Ecto neural progenitor cell (in vitro differentiated cells): ENCODE data around the gene SHE.

Experiments
- DNase-seq: peaks from one replicate; pipeline ENCODE4 v3.0.0-alpha.2; 2018; ENCODE audit warnings: low spot score

SHE gene

DNA sequence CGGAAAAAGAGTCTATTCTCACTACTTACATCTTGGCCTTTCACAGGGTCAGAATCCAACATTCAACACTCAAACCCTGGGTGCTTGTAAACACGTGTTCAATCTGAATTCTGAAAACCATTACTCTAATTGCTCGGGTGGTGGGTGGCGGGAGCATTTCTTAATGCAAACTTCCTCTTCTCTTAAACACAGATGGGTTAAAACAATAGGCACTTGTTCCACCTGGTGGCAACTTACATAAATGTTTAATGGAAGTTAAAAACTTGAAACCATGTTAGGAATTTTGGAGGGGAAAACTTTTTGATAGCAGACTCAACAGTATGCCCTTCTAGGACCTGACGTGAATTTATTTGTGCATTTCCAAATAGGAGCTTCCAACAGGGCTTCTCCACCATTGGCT lies 23.6 kb downstream of the SHE start:
- DNase-seq = no peak

DNA sequence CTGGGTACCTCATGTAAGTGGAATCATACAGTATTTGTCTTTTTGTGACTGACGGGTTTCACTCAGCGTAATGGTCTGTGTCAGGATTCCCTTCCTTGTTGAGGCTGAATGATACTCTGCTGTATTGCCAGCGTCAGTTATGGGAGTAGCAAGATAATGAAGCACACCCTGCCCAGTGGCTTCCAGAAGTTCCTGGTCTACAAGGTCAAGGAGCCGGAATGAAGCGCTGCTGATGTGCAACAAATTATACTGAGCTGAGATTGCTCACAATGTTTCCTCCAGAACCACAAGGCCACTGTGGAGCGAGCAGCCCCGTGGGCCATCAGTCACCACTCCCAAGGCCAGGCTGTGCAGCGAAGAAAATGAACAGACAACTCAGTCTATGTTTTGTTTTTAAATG lies 24.2 kb downstream of the SHE start:
- DNase-seq = no peak

DNA sequence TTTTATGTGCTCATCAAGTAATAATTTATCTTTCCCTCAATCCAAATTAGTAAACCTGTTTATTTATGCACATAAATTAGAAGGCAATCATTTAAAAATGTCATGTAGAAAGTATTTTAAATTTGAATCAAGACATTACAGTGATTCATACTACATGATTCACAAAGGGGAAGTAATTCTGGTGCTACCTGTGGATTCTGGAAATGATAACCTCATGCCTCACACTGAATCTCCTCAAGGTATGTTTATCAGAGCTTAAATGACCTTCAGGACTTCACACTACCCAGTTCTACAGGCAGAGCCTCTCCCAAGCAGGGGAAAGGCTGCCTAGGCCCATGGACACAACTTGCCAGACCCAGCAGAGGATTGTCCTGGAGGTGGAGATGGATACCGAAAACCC lies 25.4 kb downstream of the SHE start:
- DNase-seq = no peak

DNA sequence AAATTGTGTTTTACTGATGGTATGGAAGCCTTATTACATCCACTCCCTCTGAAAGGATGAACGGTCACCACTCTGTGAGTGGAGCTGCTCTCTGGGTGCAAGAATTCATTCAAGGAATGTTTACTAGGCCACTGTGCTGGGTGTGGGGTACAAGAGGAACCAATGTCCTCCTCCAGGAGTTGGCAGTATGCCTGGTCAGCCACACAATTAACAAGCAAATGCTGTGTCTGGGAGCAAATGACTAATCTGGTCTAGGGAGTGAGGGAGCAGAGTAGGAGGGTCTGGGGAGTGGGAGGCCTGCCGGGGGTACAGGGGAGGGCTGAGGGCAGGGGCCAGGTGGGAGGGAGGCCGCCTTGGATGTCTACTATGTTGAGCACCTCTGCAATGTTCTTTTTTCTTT lies 27.4 kb downstream of the SHE start:
- DNase-seq = no peak

DNA sequence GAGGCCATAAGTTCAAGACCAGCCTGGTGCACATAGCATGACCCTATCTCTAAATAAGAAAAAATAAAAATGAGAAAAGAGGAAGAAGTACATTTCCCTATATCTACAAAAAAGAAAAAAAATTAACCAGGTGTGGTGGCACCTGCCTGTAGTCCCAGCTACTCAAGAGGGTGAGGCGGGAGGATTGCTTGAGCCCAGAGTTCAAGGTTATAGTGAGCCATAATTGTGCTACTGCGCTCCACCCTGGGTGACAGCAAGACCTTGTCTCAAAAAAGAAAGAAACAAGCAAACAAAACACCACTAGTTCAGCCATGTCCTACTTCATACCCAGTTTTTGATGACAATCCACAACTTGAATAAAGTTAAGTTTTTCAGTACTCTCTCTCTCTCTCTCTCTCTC lies 30.9 kb downstream of the SHE start:
- no peak for DNase-seq

DNA sequence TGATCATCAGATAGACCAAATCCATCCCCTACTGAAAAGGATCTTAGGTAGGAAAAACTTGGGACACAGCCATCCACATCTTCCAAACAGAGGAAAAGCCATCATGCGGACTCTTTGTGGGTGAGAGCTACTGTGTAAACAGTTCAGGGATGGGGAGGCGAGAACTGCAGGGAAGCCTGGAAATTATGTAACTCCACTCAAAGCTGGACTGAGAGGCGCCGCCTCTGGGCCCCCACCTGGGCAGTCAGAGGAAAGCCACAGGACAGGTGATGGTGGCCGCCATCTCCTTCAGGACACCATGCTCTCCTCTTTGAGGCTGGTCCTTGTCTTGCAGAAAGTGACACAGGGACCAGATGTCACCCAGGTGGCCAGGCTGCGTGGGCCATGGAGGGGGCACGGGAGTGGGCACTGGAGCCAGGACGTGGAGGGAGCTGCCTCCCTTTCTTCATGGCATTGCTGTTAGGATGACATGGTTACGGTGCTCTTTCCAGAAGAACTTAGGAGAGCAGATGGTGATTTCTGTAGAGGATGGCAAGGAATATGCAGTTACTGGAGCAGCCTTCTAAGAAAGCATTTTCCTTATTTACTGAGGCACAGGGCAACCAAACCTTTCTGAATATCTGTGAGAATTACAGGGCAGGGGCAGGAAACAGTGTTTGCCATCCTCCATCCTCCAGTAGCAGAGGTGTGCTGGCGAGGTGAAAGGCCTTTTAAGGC lies 32.2 kb downstream of the SHE start:
- DNase-seq = no peak

DNA sequence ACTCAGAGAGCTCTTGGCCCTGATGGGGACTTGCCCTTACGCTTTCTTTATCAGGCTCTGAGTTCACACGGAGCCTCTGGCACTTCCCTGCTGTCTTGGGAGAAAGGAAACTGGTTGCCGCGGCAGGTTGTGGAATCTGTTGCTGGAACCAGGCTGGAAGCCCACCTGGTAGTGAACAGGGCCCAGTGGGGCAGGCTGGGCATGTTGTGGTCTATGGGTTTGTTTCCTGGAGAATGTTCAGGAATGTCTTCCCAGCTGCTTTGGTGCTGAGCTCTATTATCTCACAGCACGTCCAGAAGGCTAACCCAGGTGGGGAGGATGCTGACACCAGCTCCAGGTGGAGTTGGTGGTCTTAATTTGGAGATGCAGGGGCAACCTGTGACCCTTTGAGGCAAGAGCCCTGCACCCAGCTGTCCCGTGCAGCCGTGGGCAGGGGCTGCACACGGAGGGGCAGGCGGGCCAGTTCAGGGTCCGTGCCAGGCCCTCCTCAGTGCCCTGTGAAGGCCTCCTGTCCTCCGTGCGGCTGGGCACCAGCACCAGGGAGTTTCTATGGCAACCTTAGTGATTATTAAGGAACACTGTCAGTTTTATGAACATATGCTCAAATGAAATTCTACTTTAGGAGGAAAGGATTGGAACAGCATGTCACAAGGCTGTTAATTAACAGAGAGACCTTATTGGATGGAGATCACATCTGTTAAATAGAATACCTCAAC lies 33.5 kb downstream of the SHE start:
- DNase-seq = no peak

DNA sequence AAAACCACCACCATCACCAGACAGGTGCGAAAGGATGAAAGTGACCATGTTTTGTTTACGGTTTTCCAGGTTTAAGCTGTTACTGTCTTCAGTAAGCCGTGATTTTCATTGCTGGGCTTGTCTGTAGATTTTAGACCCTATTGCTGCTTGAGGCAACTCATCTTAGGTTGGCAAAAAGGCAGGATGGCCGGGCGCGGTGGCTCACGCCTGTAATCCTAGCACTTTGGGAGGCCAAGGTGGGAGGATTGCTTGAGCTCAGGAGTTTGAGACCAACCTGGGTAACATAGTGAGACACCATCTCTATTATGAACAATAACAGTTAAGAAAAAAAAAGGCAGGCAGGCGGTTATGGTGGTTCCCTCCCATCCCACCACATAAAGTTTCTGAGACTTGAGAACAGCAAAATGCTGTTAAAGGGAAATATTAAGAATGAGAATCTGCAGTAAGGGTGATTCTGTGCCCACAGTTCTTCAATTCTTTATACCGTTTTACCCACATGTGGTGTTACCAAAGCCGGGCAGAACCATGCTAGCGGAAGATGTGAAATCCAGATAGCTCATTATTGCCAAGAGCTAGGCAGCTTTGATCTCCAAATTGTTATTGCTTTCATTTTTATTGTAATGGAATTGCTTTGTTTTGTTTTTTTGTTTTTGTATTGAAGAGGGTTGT lies 34.6 kb downstream of the SHE start:
- no peak for DNase-seq

DNA sequence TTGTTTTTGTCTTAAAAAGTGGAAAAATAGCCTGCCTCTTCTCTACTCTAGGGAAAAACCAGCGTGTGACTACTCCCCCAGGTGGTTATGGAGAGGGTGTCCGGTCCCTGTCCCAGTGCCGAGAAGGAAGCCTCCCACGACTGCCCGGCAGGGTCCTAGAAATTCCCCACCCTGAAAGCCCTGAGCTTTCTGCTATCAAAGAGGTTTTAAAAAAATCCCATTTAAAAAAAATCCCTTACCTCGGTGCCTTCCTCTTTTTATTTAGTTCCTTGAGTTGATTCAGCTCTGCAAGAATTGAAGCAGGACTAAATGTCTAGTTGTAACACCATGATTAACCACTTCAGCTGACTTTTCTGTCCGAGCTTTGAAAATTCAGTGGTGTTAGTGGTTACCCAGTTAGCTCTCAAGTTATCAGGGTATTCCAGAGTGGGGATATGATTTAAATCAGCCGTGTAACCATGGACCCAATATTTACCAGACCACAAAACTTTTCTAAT lies 35.2 kb downstream of the SHE start:
- DNase-seq = no peak

DNA sequence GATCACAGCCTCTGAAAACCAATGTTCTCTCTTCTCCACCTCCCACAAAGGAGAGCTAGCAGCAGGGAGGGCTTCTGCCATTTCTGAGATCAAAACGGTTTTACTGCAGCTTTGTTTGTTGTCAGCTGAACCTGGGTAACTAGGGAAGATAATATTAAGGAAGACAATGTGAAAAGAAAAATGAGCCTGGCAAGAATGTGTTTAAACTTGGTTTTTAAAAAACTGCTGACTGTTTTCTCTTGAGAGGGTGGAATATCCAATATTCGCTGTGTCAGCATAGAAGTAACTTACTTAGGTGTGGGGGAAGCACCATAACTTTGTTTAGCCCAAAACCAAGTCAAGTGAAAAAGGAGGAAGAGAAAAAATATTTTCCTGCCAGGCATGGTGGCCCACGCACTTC lies 36.0 kb downstream of the SHE start:
- no peak for DNase-seq

DNA sequence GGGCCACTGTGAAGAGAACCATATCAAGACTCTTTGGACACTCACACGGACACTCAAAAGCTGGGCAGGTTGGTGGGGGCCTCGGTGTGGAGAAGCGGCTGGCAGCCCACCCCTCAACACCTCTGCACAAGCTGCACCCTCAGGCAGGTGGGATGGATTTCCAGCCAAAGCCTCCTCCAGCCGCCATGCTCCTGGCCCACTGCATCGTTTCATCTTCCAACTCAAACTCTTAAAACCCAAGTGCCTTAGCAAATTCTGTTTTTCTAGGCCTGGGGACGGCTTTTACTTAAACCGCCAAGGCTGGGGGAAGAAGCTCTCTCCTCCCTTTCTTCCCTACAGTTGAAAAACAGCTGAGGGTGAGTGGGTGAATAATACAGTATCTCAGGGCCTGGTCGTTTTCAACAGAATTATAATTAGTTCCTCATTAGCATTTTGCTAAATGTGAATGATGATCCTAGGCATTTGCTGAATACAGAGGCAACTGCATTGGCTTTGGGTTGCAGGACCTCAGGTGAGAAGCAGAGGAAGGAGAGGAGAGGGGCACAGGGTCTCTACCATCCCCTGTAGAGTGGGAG lies 36.5 kb downstream of the SHE start:
- no peak for DNase-seq

DNA sequence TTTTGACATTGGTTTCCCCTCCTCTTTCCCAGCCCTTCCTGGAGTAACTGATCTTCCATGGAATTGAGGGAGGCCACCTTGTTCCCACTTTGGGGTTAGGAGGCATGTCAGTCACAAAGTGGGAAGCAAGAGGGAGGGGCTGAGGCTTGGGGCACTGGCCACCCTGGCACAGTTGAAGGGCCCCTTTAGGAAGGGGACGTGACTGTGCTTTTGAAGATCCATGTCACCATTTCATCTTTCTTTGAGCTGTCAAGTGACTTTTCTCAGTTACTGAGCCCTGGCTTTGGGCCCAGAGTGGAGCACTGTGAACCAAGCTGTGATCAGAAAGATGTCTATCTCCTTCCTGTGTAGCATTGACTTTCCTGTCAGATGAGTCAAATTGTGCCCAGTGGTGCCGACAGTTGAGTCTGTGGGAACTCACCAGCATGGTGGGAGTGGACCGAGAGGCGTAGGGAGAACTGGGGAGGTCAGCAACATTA lies 38.7 kb downstream of the SHE start:
- no peak for DNase-seq

DNA sequence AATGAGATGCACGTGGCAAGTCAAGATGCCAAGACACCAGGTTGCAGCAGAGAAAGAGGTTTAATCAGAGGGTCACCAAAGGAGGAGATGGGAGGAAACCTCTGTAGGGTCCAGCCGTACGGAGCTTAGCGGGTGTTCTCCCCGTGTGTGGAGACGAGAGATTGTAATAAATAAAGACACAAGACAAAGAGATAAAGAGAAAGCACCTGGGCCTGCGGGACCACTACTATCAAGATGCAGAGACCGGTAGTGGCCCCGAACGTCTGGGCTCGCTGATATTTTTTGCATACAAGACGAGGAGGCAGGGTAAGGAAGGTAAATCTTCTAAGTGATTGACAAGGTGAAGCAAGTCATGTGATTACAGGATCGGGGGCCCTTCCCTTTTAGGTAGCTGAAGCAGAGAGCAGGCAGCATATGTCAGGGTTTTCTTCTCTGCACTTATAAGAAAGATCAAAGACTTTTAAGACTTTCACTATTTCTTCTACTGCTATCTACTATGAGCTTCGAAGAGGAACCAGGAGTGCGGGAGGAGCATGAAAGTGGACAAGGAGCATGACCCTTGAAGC lies 41.4 kb downstream of the SHE start:
- no peak for DNase-seq

DNA sequence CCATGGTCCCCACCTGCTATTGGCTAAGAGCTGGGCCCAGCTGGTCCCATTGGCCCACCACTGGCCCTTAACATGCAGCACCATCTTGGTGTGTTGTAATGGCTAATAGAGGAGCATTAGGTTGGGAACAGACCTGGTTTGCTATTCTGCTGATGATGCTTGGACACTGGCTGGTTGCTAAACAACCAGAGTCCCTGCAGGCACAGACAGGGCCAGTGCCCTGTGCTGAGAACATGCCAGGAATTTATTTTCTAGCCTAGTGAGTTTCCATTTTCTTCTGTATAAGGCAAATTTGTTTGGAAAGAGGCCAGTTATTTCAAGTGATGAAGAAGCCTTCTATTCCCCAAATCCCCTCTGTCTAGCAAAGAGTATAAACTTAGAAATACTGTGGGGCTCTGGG lies 43.1 kb downstream of the SHE start:
- no peak for DNase-seq

DNA sequence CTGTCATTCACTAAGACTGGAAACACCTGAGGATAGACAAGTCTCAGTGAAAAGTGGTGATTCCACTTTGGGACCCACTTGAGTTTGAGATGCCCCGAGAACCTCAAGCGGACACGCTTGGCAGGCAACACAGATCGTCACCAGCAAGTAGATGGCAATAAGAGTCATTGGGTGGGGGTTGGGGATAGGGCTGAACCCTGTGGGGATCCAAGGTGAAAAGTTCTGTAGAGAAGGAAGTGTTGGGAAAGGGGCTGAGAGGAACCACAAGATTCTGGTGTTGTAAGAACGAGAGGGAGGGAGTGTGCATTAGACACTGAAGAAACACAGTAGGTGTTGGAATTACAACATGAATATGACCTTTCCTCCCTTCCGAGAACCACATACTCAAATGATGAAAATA lies 45.6 kb downstream of the SHE start:
- no peak for DNase-seq

DNA sequence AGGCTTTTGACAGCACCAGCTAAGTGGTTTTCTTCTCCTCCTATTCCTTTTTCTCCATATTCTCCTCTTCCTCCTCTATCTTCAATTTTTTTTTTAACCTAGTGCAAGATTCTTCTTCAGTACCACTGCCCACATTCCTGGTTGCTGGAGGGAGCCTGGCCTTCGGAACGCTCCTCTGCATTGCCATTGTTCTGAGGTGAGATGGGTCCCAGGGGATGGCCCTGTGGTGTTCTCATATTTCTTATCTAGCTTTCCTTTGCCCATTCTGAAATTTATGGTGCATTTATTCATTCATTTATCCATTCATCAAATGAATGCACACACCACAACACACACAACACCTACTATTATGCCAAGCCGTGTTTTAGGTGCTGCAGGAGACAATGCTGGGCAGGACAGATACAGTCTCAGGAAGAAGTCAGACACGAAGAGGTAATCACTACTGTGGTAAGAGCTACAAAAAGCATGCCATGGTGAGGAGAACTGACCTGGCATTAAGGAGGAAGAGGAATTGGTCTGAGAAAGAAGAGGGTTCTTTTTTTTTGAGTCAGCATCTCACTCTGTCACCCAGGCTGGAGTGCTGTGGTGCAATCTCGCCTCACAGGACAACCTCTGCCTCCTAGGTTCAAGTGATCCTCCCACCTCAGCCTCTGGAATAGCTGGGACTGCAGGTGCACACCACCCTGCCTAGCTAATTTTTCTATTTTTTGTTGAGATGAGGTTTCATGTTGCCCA lies 47.7 kb downstream of the SHE start:
- DNase-seq = no peak

DNA sequence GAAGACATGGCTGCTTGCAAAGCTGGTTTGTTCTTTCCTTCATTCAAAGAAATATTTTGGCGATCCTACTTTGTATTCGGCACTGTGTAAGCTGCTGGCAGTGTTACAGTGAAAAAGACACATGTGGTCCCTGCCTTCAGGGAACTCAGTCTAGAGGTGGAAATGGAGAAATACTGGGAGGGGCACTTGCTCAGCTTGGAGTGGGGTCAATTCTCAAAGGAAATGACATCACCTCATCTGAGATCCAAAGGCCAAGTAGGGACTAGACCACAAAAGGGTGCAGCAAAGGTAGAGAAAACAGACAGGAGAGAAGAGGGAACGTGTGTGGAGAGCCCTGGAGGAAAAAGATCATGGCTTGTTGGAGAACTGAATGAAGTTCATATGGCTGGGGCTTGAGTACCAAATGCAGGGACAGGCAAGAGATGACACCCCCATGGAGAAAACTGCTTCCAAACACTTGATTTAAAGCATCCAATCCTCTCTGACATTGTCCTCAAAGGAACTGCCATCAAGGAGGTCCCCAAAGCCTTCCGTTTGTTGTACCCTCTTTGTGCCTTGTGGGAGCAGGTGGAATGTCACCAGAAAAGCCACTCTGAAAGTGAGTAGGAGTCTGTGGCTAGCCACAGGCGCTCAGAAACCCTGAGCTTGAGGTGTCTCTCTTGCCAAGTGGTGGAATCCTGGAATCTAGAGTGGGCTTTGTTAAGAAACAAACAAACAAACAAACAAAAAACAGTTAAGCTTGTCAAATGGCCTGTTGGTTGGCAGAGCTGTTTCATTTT lies 48.4 kb downstream of the SHE start:
- DNase-seq = no peak

DNA sequence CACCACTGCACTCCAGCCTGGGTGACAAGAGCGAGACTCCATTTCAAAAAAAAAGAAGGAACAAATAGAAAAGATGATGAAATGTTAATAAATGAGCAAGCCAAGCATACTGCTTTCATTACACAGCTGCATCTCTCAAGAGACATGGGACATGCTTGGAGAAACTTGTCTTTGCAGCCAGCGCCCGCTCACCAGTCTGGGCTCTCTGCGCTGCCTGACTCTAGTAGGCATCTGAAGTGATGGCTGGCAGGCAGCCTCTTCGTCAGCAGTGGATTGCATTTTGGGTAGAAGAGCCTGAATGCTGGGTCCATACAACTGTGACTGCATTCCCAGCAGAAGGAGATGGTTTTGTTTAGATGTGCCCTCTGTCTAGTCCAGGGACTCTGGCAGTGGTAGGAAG lies 49.1 kb downstream of the SHE start:
- DNase-seq = no peak

DNA sequence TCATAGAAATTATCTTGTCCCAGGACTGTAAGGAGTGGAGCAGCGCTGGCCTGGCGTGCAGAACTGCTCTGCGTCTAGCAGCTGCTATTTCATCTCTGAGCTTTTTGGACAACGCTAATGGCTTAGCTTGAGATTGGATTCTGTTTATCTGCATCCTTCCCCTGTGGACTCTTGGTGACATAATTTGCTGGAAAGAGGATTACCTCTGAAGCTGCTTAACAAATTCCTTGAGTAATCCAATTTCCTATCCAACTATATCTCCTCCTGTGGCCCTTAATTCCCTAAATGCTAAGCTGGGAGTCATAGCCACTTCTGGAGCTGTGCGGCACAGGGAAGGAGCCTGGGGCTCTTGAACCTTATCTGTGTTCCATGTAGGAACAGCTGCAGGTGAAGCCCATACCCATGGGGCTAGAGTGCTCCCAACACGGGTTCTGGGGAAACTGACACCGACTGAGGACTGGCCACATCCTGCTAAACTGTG lies 53.8 kb downstream of the SHE start:
- no peak for DNase-seq

DNA sequence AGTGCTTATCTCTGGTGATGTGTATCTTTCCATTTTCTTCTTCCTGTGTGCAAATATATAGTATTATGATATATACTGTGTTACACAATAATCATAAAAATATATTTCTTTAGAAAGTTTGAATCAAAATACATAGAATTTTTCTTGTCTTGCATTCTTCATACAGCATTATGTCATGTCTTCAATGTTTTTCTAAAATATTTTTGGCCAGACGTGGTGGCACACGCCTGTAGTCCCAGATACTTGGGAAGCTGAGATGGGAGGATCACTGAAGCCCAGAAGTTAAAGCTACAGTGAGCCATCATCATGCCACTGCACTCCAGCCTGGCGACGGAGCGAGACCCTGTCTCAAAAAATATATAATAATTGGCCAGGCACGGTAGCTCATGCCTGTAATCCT lies 55.4 kb downstream of the SHE start:
- no peak for DNase-seq

DNA sequence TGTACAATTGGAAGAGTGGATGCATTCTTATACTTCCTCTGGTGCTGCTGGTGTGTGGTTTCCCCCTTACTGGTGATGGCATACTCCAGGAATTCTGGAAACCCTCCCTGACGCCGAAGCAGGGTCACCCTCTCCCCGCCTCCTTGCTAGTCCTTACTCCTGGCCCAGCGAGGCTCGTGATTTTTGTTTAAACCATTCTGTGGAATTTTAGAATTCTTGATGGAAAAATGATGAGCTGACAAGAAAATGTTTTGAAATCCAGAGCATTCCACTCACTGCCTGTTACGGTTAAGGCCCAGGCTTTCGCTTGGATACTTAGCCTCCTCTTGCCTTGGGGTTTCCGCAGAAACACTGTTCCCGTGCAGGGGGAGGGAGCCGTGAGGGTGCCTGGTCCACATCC lies 55.9 kb downstream of the SHE start:
- DNase-seq = no peak
